GM12878 (cell line): Measurements from ENCODE around the gene CNN1. TPM values are rescaled to one million over a fixed set of nuclear protein-coding genes. Genes with fewer than 3 reads are reported as not detected.

ENCODE experiments used
- ATAC-seq: fragments of 200-7000 bp; cut with Tn5 transposase; 3 replicates; pipeline ENCODE4 v1.9.1; 2020; ENCODE audit warnings: mild to moderate bottlenecking, moderate library complexity
- BruUV-seq: library from RNA; stranded (reverse); fragments of 400-500 nt; replicated peaks from 2 replicates; lab custom pipeline; 2021; lab: Mats Ljungman, UMichigan
- CTCF ChIA-PET: fragments of 300-600 bp; sonication (Branson Sonifier 250); formaldehyde crosslinking; extraction: SDS; loops from one replicate; lab custom pipeline; 2021; ENCODE audit warnings: inconsistent platforms; lab: Yijun Ruan, JAX
- POLR2A ChIA-PET: fragments of 350-600 bp; formaldehyde crosslinking; extraction: SDS; loops from one replicate; lab custom pipeline; 2021; ENCODE audit warnings: inconsistent platforms; lab: Charles Lee
- RAD21 ChIA-PET: fragments of 300-600 bp; sonication (Branson Sonifier 250); formaldehyde crosslinking; loops from one replicate; lab custom pipeline; 2023; ENCODE audit warnings: antibody characterized with exemption; ENCODE audit not compliant: unreplicated experiment; lab: Charles Lee
- SMC1A ChIA-PET: fragments of 300-600 bp; sonication (Branson Sonifier 250); formaldehyde crosslinking; loops from one replicate; lab custom pipeline; 2023; ENCODE audit not compliant: unreplicated experiment, uncharacterized antibody; lab: Charles Lee
- DNase-seq: peaks from one replicate; pipeline ENCODE4 v3.0.0-alpha.2; 2011; ENCODE audit warnings: low read depth, low spot score
- FAIRE-seq: peaks from 3 replicates; lab custom pipeline; 2011; peaks lifted over from hg19 to GRCh38; lab: Jason Lieb, UNC
- H2AFZ ChIP-seq: 2 replicates; pipeline ENCODE4 v1.6.0; 2011; ENCODE audit warnings: low read depth, low read length, control low read depth; ENCODE audit not compliant: control insufficient read depth
- H3K27ac ChIP-seq: 2 replicates; pipeline ENCODE4 v1.5.1; 2011; ENCODE audit warnings: control low read depth; ENCODE audit not compliant: control insufficient read depth, insufficient read depth
- H3K27me3 ChIP-seq, 2 experiments: replicated peaks in 1 of 2; 2 replicates each; pipeline versions ENCODE4 v1.6.0 to v1.6.1; 2011; ENCODE audit warnings: low read length in 1 of 2; ENCODE audit not compliant: control insufficient read depth in 2 of 2, insufficient read depth in 2 of 2
- H3K36me3 ChIP-seq, 2 experiments: 2 replicates each; pipeline ENCODE4 v1.5.1; 2011; ENCODE audit warnings: low read length in 1 of 2; ENCODE audit not compliant: control insufficient read depth in 2 of 2, insufficient read depth in 2 of 2
- H3K4me1 ChIP-seq: 2 replicates; pipeline ENCODE4 v1.6.1; 2011; ENCODE audit warnings: mild to moderate bottlenecking, low read length, moderate library complexity, mixed read lengths; ENCODE audit not compliant: control insufficient read depth, insufficient read depth
- H3K4me2 ChIP-seq: 2 replicates; pipeline ENCODE4 v1.6.0; 2011; ENCODE audit warnings: control low read depth; ENCODE audit not compliant: control insufficient read depth, insufficient read depth
- H3K4me3 ChIP-seq: fragments of 200-600 bp; sonication (generic); 2 replicates; pipeline ENCODE4 v1.5.1; 2016
- H3K79me2 ChIP-seq: 2 replicates; pipeline ENCODE4 v1.6.0; 2011; ENCODE audit warnings: low read length; ENCODE audit not compliant: control insufficient read depth, insufficient read depth
- H3K9ac ChIP-seq: 2 replicates; pipeline ENCODE4 v1.8.0; 2011; ENCODE audit warnings: low read length, control low read depth, mixed read lengths; ENCODE audit not compliant: control insufficient read depth, insufficient read depth
- H3K9me3 ChIP-seq: replicated peaks from 3 replicates; pipeline ENCODE4 v1.5.1; 2011; ENCODE audit warnings: mild to moderate bottlenecking, low read length; ENCODE audit not compliant: control insufficient read depth, insufficient read depth
- H4K20me1 ChIP-seq: 2 replicates; pipeline ENCODE4 v1.6.0; 2011; ENCODE audit not compliant: control insufficient read depth, insufficient read depth
- ASH2L ChIP-seq: fragments of 300-600, 200-600 bp; sonication (generic); IDR thresholded peaks from 2 replicates; pipeline ENCODE4 v1.6.1; 2017; ENCODE audit warnings: low read depth, mild to moderate bottlenecking, borderline replicate concordance
- CHD1 ChIP-seq: IDR thresholded peaks from 2 replicates; pipeline ENCODE4 v1.6.1; 2012; ENCODE audit warnings: low read depth, low read length, improper control_type of control experiment
- DPF2 ChIP-seq: fragments of 450-650 bp; IDR thresholded peaks from 2 replicates; pipeline ENCODE4 v1.6.1; 2017; ENCODE audit warnings: mild to moderate bottlenecking
- EP300 ChIP-seq, 2 experiments: fragments of 150-350 bp in 1 of 2; IDR thresholded peaks; 2 replicates each; pipeline ENCODE4 v1.6.1; 2011 to 2012; ENCODE audit warnings: low read depth in 2 of 2, low read length in 2 of 2, borderline replicate concordance in 1 of 2, improper control_type of control experiment in 1 of 2, inconsistent platforms in 1 of 2; ENCODE audit not compliant: control insufficient read depth in 1 of 2
- FOS ChIP-seq: IDR thresholded peaks from 3 replicates; pipeline ENCODE4 v1.6.1; 2011; ENCODE audit warnings: borderline replicate concordance; ENCODE audit not compliant: insufficient read length; ENCODE audit errors: extremely low read depth
- JUNB ChIP-seq: IDR thresholded peaks from 2 replicates; pipeline ENCODE4 v1.6.1; 2016; ENCODE audit warnings: antibody characterized with exemption, mild to moderate bottlenecking
- REST ChIP-seq: IDR thresholded peaks from 2 replicates; pipeline ENCODE4 v1.6.1; 2012; ENCODE audit warnings: mild to moderate bottlenecking, low read depth, low read length
- SIX5 ChIP-seq: IDR thresholded peaks from 2 replicates; pipeline ENCODE4 v1.6.1; 2011; ENCODE audit warnings: mild to moderate bottlenecking, low read depth, low read length, moderate library complexity; ENCODE audit not compliant: severe bottlenecking
- TCF12 ChIP-seq: IDR thresholded peaks from 2 replicates; pipeline ENCODE4 v1.6.1; 2011; ENCODE audit warnings: low read depth, mild to moderate bottlenecking, low read length
- TCF3 ChIP-seq: IDR thresholded peaks from 2 replicates; pipeline ENCODE4 v1.6.1; 2012; ENCODE audit warnings: low read depth, mild to moderate bottlenecking, low read length, borderline replicate concordance; ENCODE audit not compliant: insufficient read depth
- USF1 ChIP-seq: IDR thresholded peaks from 2 replicates; pipeline ENCODE4 v1.6.1; 2011; ENCODE audit warnings: borderline replicate concordance, low read depth, mild to moderate bottlenecking, moderate library complexity, mixed read lengths, low read length; ENCODE audit not compliant: insufficient read depth; ENCODE audit errors: extremely low read length
- ZBTB11 ChIP-seq: fragments of 450-650 bp; formaldehyde crosslinking; IDR thresholded peaks from 2 replicates; pipeline ENCODE4 v1.5.0; 2022; ENCODE audit warnings: mild to moderate bottlenecking, missing genetic modification characterization
- whole genome bisulfite sequencing: methylation state at CpG from one replicate; pipeline ENCODE4 v1.1.6; 2016; ENCODE audit warnings: low lambda C conversion rate; ENCODE audit not compliant: insufficient replicate concordance, insufficient coverage; ENCODE audit errors: missing lambda C conversion rate; 5-methylcytosine and 5-hydroxymethylcytosine counted together
- in situ Hi-C: fragments of 300-500 bp; cut with MboI; formaldehyde crosslinking; loops from 9 replicates; pipeline ENCODE4 v1.14.3; 2018; ENCODE audit warnings: mixed read lengths
- intact Hi-C: fragments of 100-400 bp; cut with micrococcal nuclease; formaldehyde crosslinking; loops from one replicate; pipeline ENCODE4 v1.14.2; 2022; ENCODE audit not compliant: unreplicated experiment
- polyA plus RNA-seq, 11 experiments: library from polyadenylated mRNA; depleted of rRNA in 4 of 11; unstranded in 6 of 11; stranded (reverse) in 5 of 11; fragments of >200 nt; fragmentation: Nextera tagmentation in 4 of 11; fragmentation: Illumina TruSeq in 1 of 11; extraction: Ambion mirVana in 4 of 11; extraction: Trizol in 1 of 11; gene quantifications; 1 replicate in 1 of 11; 2 replicates in 10 of 11; pipeline versions ENCODE4 v1.2.1 to v1.2.3, GENCODE V29; 2011 to 2016; ENCODE audit warnings: inconsistent platforms in 2 of 11, missing spikeins in 2 of 11, low read depth in 1 of 11
- total RNA-seq, 4 experiments: library from RNA; depleted of rRNA in 3 of 4; stranded (reverse); fragments of >200 nt in 3 of 4; fragmentation: Illumina TruSeq in 1 of 4; extraction: Trizol in 1 of 4; gene quantifications; 2 replicates each; pipeline versions ENCODE4 v1.2.1 to v1.2.3, GENCODE V29; 2013 to 2021
- TF ChIP-seq, protein P1 (sequence below): fragments of 450-650 bp; IDR thresholded peaks from 2 replicates; pipeline ENCODE4 v1.6.1; 2016; ENCODE audit warnings: mild to moderate bottlenecking

CNN1 gene
- total and polyA plus RNA-seq, 10 of the 15 experiments (the other 5 are each of a cell fraction or from before 2014, with no cell fraction given), result 0.03 to 0.58 (median 0.22) TPM; not detected in 1

- no peak overlapping the region for H3K4me3 ChIP-seq
- intact Hi-C loops (no loop called here), in situ Hi-C loops (no loop called here)
- H2AFZ ChIP-seq, result no peak overlapping the region
- no peak for DNase-seq
- ChIA-PET POLR2A (no interaction called here), RAD21 (interaction anchor here (1.1 kb wide), 1 partner anchor 17 kb away, joined by 3 read pairs; no protein-coding TSS in a partner anchor), SMC1A (no interaction called here), CTCF (interaction anchor here (0.6 to 1.5 kb wide), 4 partner anchors 16 to 171 kb away, joined by 3 read pairs; no protein-coding TSS in a partner anchor)
- no peak overlapping the region for H3K9ac ChIP-seq
- H3K27me3 ChIP-seq, result no peaks in the 10 kb centered on the region
- H3K9me3 ChIP-seq, result no peaks in the 10 kb centered on the region
- peak overlapping the region; percentile 67; the same call in 1 of the 2 replicates for H3K4me2 ChIP-seq
- BruUV-seq, result no TSS peak
- H3K36me3 ChIP-seq, result peaks cover 7 to 24% of the 10 kb centered on the region in 2 experiments; a peak in 3 of 4 replicates
- no peaks in the 10 kb centered on the region for H4K20me1 ChIP-seq
- no peak for ATAC-seq
- H3K27ac ChIP-seq, result no peak overlapping the region; the same call in 1 of the 2 replicates
- FAIRE-seq, result peak; percentile 31
- WGBS, result 78% methylated on average over 20 of the region's 20 CpGs
- peaks cover 21% of the 10 kb centered on the region for H3K79me2 ChIP-seq
- peaks cover 23% of the 10 kb centered on the region for H3K4me1 ChIP-seq
- TF ChIP-seq TCF12, result 0 out of 2 replicates have a peak, but pooled peaks have one; percentile 46
- TF ChIP-seq EP300 (IDR thresholded peaks at IDR 0.05; ENCODE audit: borderline replicate concordance in 1 of 2, control insufficient read depth in 1 of 2, low read depth in 2 of 2, low read length in 2 of 2), result no peak
- TF ChIP-seq ASH2L, result no peak
- TF ChIP-seq USF1, result no peak
- no peak for TF ChIP-seq DPF2
- TF ChIP-seq REST, result no peak
- TF ChIP-seq FOS, result no peak
- TF ChIP-seq TCF3, result 0 out of 2 replicates have a peak, but pooled peaks have one; percentile 44
- TF ChIP-seq, protein P1, sequence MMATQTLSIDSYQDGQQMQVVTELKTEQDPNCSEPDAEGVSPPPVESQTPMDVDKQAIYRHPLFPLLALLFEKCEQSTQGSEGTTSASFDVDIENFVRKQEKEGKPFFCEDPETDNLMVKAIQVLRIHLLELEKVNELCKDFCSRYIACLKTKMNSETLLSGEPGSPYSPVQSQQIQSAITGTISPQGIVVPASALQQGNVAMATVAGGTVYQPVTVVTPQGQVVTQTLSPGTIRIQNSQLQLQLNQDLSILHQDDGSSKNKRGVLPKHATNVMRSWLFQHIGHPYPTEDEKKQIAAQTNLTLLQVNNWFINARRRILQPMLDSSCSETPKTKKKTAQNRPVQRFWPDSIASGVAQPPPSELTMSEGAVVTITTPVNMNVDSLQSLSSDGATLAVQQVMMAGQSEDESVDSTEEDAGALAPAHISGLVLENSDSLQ, result peak; percentile 61; the same call in 1 of the 2 replicates
- TF ChIP-seq SIX5, result no peak
- no peak for TF ChIP-seq JUNB
- no peak for TF ChIP-seq ZBTB11 (CRISPR knock-in tag)
- no peak for TF ChIP-seq CHD1
Measured at GRCh38 chr19:11552666-11553372, 14.2 kb downstream of the CNN1 start.
